H1 (cell line): ENCODE measurements around the gene MARS1. TPM values are rescaled to one million over a fixed set of nuclear protein-coding genes. Genes with fewer than 3 reads are reported as not detected.

Source experiments
- CTCF ChIA-PET: fragments of 300-600 bp; sonication (Branson Sonifier 250); formaldehyde crosslinking; loops from one replicate; lab custom pipeline; 2021; ENCODE audit not compliant: partially characterized antibody; lab: Charles Lee
- POLR2A ChIA-PET: fragments of 300-600 bp; sonication (Branson Sonifier 250); formaldehyde crosslinking; loops from one replicate; lab custom pipeline; 2021; ENCODE audit warnings: inconsistent platforms; ENCODE audit not compliant: partially characterized antibody; lab: Charles Lee
- DNase-seq, 2 experiments: peaks; one replicate each; pipeline versions ENCODE4 v3.0.0 to v3.0.0-alpha.2; 2010 to 2022; ENCODE audit warnings: low spot score in 2 of 2, low read depth in 1 of 2, mixed read lengths in 1 of 2
- FAIRE-seq: peaks from 2 replicates; lab custom pipeline; 2011; peaks lifted over from hg19 to GRCh38; lab: Jason Lieb, UNC
- H2AFZ ChIP-seq: 2 replicates; pipeline ENCODE4 v1.8.1; 2012; ENCODE audit warnings: low read length, inconsistent platforms
- H2AK5ac ChIP-seq: 2 replicates; pipeline ENCODE4 v1.6.1; 2013; ENCODE audit warnings: low read depth, low read length
- H2BK120ac ChIP-seq: replicated peaks from 2 replicates; pipeline ENCODE3; 2013; ENCODE audit warnings: low read depth, low read length, inconsistent platforms
- H2BK12ac ChIP-seq: 2 replicates; pipeline ENCODE4 v1.6.1; 2013; ENCODE audit warnings: low read depth, low read length
- H2BK15ac ChIP-seq: 2 replicates; pipeline ENCODE4 v1.6.1; 2013; ENCODE audit warnings: low read length
- H2BK20ac ChIP-seq: 2 replicates; pipeline ENCODE4 v1.6.1; 2013; ENCODE audit warnings: low read length
- H2BK5ac ChIP-seq: 2 replicates; pipeline ENCODE4 v1.6.1; 2013; ENCODE audit warnings: low read depth, low read length
- H3K14ac ChIP-seq: 2 replicates; pipeline ENCODE4 v1.6.1; 2013; ENCODE audit warnings: inconsistent platforms; ENCODE audit not compliant: insufficient read length
- H3K18ac ChIP-seq: 2 replicates; pipeline ENCODE4 v1.6.1; 2013; ENCODE audit warnings: low read length; ENCODE audit errors: extremely low read depth
- H3K23ac ChIP-seq: 2 replicates; pipeline ENCODE4 v1.6.1; 2013; ENCODE audit warnings: inconsistent platforms; ENCODE audit not compliant: insufficient read length
- H3K23me2 ChIP-seq: 2 replicates; pipeline ENCODE4 v1.6.1; 2013; ENCODE audit warnings: low read depth, low read length
- H3K27ac ChIP-seq: 2 replicates; pipeline ENCODE4 v1.6.1; 2011; ENCODE audit warnings: low read depth, low read length, inconsistent platforms
- H3K27me3 ChIP-seq, 4 experiments: replicated peaks in 1 of 4; 1 replicate in 1 of 4; 2 replicates in 3 of 4; pipeline versions ENCODE4 v1.6.1 to v1.8.1; 2011 to 2013; ENCODE audit warnings: low read length in 3 of 4, mild to moderate bottlenecking in 3 of 4, inconsistent platforms in 2 of 4, mixed read lengths in 2 of 4, moderate library complexity in 1 of 4; ENCODE audit not compliant: control insufficient read depth in 3 of 4, insufficient read depth in 3 of 4; ENCODE audit errors: extremely low read depth in 1 of 4
- H3K36me3 ChIP-seq, 4 experiments: 2 replicates each; pipeline versions ENCODE4 v1.6.1 to v1.8.1; 2011 to 2013; ENCODE audit warnings: mild to moderate bottlenecking in 4 of 4, low read length in 3 of 4, moderate library complexity in 2 of 4, control low read depth in 1 of 4, inconsistent platforms in 1 of 4; ENCODE audit not compliant: insufficient read depth in 4 of 4, control insufficient read depth in 2 of 4
- H3K4ac ChIP-seq: replicated peaks from 2 replicates; pipeline ENCODE3; 2013; ENCODE audit warnings: low read length, low read depth, mixed read lengths, inconsistent platforms; ENCODE audit not compliant: insufficient read length
- H3K4me1 ChIP-seq, 4 experiments: replicated peaks in 1 of 4; 1 replicate in 1 of 4; 2 replicates in 3 of 4; pipeline versions ENCODE4 v1.6.1 to v1.8.1; 2011 to 2013; ENCODE audit warnings: low read length in 3 of 4, inconsistent platforms in 2 of 4, mixed read lengths in 1 of 4; ENCODE audit not compliant: insufficient read depth in 4 of 4, control insufficient read depth in 3 of 4
- H3K4me2 ChIP-seq, 2 experiments: 2 replicates each; pipeline versions ENCODE4 v1.6.1 to v1.8.1; 2011 to 2013; ENCODE audit warnings: low read depth in 2 of 2, low read length in 2 of 2, control low read depth in 1 of 2, inconsistent platforms in 1 of 2, mild to moderate bottlenecking in 1 of 2; ENCODE audit not compliant: insufficient read depth in 1 of 2
- H3K4me3 ChIP-seq, 4 experiments: fragments of 200-600, 300-600 bp in 1 of 4; sonication (generic), shearing (Covaris generic), sonication (Bioruptor Twin) in 1 of 4; 2 replicates each; pipeline versions ENCODE4 v1.5.1 to v1.8.1; 2011 to 2016; ENCODE audit warnings: low read length in 4 of 4, low read depth in 3 of 4, control low read depth in 2 of 4, inconsistent platforms in 2 of 4, mild to moderate bottlenecking in 2 of 4, mixed read lengths in 1 of 4, moderate library complexity in 1 of 4; ENCODE audit not compliant: insufficient read depth in 2 of 4; ENCODE audit errors: extremely low read depth in 1 of 4
- H3K56ac ChIP-seq: replicated peaks from 2 replicates; pipeline ENCODE3; 2013; ENCODE audit warnings: low read depth, mild to moderate bottlenecking, mixed read lengths, low read length, inconsistent platforms; ENCODE audit not compliant: insufficient read length
- H3K79me1 ChIP-seq: 2 replicates; pipeline ENCODE4 v1.6.1; 2013; ENCODE audit warnings: low read depth, low read length, control low read depth
- H3K79me2 ChIP-seq, 2 experiments: 2 replicates each; pipeline versions ENCODE4 v1.6.1 to v1.8.1; 2012 to 2013; ENCODE audit warnings: low read length in 2 of 2, mild to moderate bottlenecking in 2 of 2, inconsistent platforms in 1 of 2; ENCODE audit not compliant: insufficient read depth in 2 of 2, control insufficient read depth in 1 of 2
- H3K9ac ChIP-seq, 4 experiments: replicated peaks in 1 of 4; 1 replicate in 1 of 4; 2 replicates in 3 of 4; pipeline versions ENCODE4 v1.6.1 to v1.8.1; 2011 to 2013; ENCODE audit warnings: low read depth in 3 of 4, low read length in 3 of 4, control low read depth in 2 of 4, mild to moderate bottlenecking in 2 of 4, moderate library complexity in 2 of 4, inconsistent platforms in 1 of 4; ENCODE audit errors: extremely low read depth in 1 of 4
- H3K9me3 ChIP-seq, 2 experiments: 2 replicates each; pipeline versions ENCODE4 v1.6.1 to v1.8.1; 2012 to 2013; ENCODE audit warnings: mild to moderate bottlenecking in 2 of 2, moderate library complexity in 2 of 2, control low read depth in 1 of 2, inconsistent platforms in 1 of 2, low read depth in 1 of 2, low read length in 1 of 2, mixed read lengths in 1 of 2; ENCODE audit not compliant: insufficient read depth in 2 of 2
- H4K20me1 ChIP-seq, 2 experiments: replicated peaks in 1 of 2; 2 replicates each; pipeline versions ENCODE3 to v1.8.1; 2011 to 2013; ENCODE audit warnings: inconsistent platforms in 2 of 2, low read length in 2 of 2, mild to moderate bottlenecking in 1 of 2; ENCODE audit not compliant: insufficient read depth in 2 of 2, control insufficient read depth in 1 of 2
- H4K5ac ChIP-seq: 2 replicates; pipeline ENCODE4 v1.6.1; 2013; ENCODE audit warnings: low read length, low read depth, mixed read lengths, inconsistent platforms; ENCODE audit not compliant: insufficient read length
- H4K8ac ChIP-seq: 2 replicates; pipeline ENCODE4 v1.8.0; 2013; ENCODE audit warnings: mild to moderate bottlenecking, moderate library complexity, low read length, inconsistent platforms; ENCODE audit not compliant: insufficient read depth; ENCODE audit errors: extremely low read depth
- H4K91ac ChIP-seq: replicated peaks from 2 replicates; pipeline ENCODE3; 2013; ENCODE audit warnings: low read length, mixed read lengths, inconsistent platforms; ENCODE audit not compliant: insufficient read length
- ASH2L ChIP-seq: fragments of 200-600, 300-600 bp; sonication (generic); IDR thresholded peaks from one replicate; pipeline ENCODE4 v1.7.1; 2017; ENCODE audit warnings: low read length
- ATF3 ChIP-seq: IDR thresholded peaks from 2 replicates; pipeline ENCODE4 v1.6.1; 2011; ENCODE audit warnings: low read depth, mild to moderate bottlenecking, low read length; ENCODE audit not compliant: insufficient read depth
- CTBP2 ChIP-seq: IDR thresholded peaks from 2 replicates; pipeline ENCODE4 v1.7.0; 2011; ENCODE audit warnings: borderline replicate concordance, mild to moderate bottlenecking, moderate library complexity, mixed read lengths, low read length; ENCODE audit not compliant: insufficient read depth, insufficient read length
- EZH2 ChIP-seq: fragments of 200-600 bp; sonication (generic); IDR thresholded peaks from 2 replicates; pipeline ENCODE4 v1.7.1; 2012; ENCODE audit warnings: low read depth, mild to moderate bottlenecking, moderate library complexity, low read length, inconsistent platforms; ENCODE audit not compliant: severe bottlenecking
- JUN ChIP-seq: IDR thresholded peaks from 2 replicates; pipeline ENCODE4 v1.6.1; 2011; ENCODE audit warnings: low read depth, mild to moderate bottlenecking, improper control_type of control experiment, low read length
- KDM1A ChIP-seq: fragments of 200-600, 300-600 bp; sonication (generic); IDR thresholded peaks from 2 replicates; pipeline ENCODE4 v1.7.1; 2016; ENCODE audit warnings: mild to moderate bottlenecking, low read length, borderline replicate concordance
- POLR2AphosphoS5 ChIP-seq: IDR thresholded peaks from 2 replicates; pipeline ENCODE4 v1.6.1; 2011; ENCODE audit warnings: low read depth, low read length
- RFX5 ChIP-seq: IDR thresholded peaks from 2 replicates; pipeline ENCODE4 v1.6.1; 2011; ENCODE audit warnings: low read depth, low read length, improper control_type of control experiment, borderline replicate concordance
- SAP30 ChIP-seq: fragments of 300-600 bp; sonication (generic); IDR thresholded peaks from 2 replicates; pipeline ENCODE4 v1.7.1; 2012; ENCODE audit warnings: low read length, moderate library complexity, mild to moderate bottlenecking, inconsistent platforms; ENCODE audit not compliant: insufficient read depth, insufficient replicate concordance
- TAF7 ChIP-seq: optimal IDR thresholded peaks from 2 replicates; pipeline ENCODE3; 2011; ENCODE audit warnings: low read depth, mild to moderate bottlenecking, inconsistent platforms, low read length, moderate library complexity, borderline replicate concordance
- USF2 ChIP-seq: IDR thresholded peaks from 2 replicates; pipeline ENCODE4 v1.6.1; 2011; ENCODE audit warnings: low read length, improper control_type of control experiment
- WGBS, 2 experiments: shearing (Covaris generic) in 1 of 2; methylation state at CpG; one replicate each; pipeline versions ENCODE4 v1.1.6 to v1.1.7; 2013 to 2015; ENCODE audit warnings: low lambda C conversion rate in 2 of 2, mixed read lengths in 2 of 2, inconsistent platforms in 1 of 2, low coverage in 1 of 2, missing lambda C conversion rate in 1 of 2; ENCODE audit not compliant: insufficient replicate concordance in 2 of 2, insufficient coverage in 1 of 2, insufficient read length in 1 of 2; ENCODE audit errors: extremely low coverage in 1 of 2, missing lambda C conversion rate in 1 of 2; 5-methylcytosine and 5-hydroxymethylcytosine counted together
- polyA plus RNA-seq, 7 experiments: library from polyadenylated mRNA; depleted of rRNA in 3 of 7; stranded (reverse) in 5 of 7; unstranded in 2 of 7; fragments of >200 nt in 5 of 7; fragments of 200-250 nt in 2 of 7; gene quantifications; 1 replicate in 5 of 7; 2 replicates in 1 of 7; 4 replicates in 1 of 7; pipeline versions ENCODE4 v1.2.1 to v1.2.3, GENCODE V29; 2011 to 2013; ENCODE audit warnings: missing spikeins in 2 of 7, mixed read lengths in 2 of 7
- total RNA-seq: library from RNA; stranded (reverse); fragmentation: NEBNext Ultra II Directional; extraction: Animal tissue kit (Norgen Biotek cat#: 25700); gene quantifications from 2 replicates; pipeline ENCODE4 v1.2.1, GENCODE V29; 2021

The MARS1 gene
- total and polyA plus RNA-seq, 2 of the 8 experiments (the other 6 are each of a cell fraction or from before 2014, with no cell fraction given) = 194 to 407 TPM

- peak overlapping the region in 1 of 2 experiments; percentile 88; a peak in 2 of 4 replicates for H3K4me2 ChIP-seq
- H3K23ac ChIP-seq = no peak overlapping the region
- peaks cover 0 to 4% of the 10 kb centered on the region in 2 experiments for H4K20me1 ChIP-seq
- H4K5ac ChIP-seq = no peak overlapping the region
- H3K23me2 ChIP-seq = peaks cover 8% of the 10 kb centered on the region; the same call in 1 of the 2 replicates
- no peak overlapping the region for H3K56ac ChIP-seq
- no peak overlapping the region for H2BK20ac ChIP-seq
- H2BK5ac ChIP-seq = no peak overlapping the region
- no peak overlapping the region for H4K8ac ChIP-seq
- H2BK15ac ChIP-seq = no peak overlapping the region
- H2AFZ ChIP-seq = no peak overlapping the region
- no peak overlapping the region for H3K4ac ChIP-seq
- ChIA-PET CTCF (interaction anchor here (0.6 to 25.1 kb wide), 12 partner anchors 12 to 265 kb away, joined by 3 to 441 read pairs (median 3); partner anchors contain the start of genes GLI1, INHBE, MARS1 and STAC3), POLR2A (interaction anchor here (0.8 to 1.8 kb wide), 4 partner anchors 52 to 243 kb away, joined by 3 to 4 read pairs (median 4); no protein-coding TSS in a partner anchor)
- H3K9ac ChIP-seq = no peak overlapping the region
- WGBS, 2 experiments = 86% methylated on average over 8 of the region's 8 CpGs; no CpG with 5 or more reads in 1 of the 2 experiments
- FAIRE-seq = no peak
- H3K18ac ChIP-seq = no peak overlapping the region
- no peaks in the 10 kb centered on the region for H3K79me1 ChIP-seq
- H3K14ac ChIP-seq = no peak overlapping the region
- H3K27ac ChIP-seq = no peak overlapping the region
- H3K36me3 ChIP-seq = peaks cover 0 to 2% (median under 1%) of the 10 kb centered on the region in 4 experiments; a peak in 3 of 8 replicates
- no peak overlapping the region for H3K4me3 ChIP-seq
- DNase-seq = no peak
- H2BK120ac ChIP-seq = no peak overlapping the region
- no peaks in the 10 kb centered on the region for H3K79me2 ChIP-seq
- H3K27me3 ChIP-seq = peaks cover 20 to 49% (median 42%) of the 10 kb centered on the region in 4 experiments
- no peak overlapping the region for H2BK12ac ChIP-seq
- H4K91ac ChIP-seq = no peak overlapping the region
- no peaks in the 10 kb centered on the region for H3K9me3 ChIP-seq
- no peak overlapping the region for H2AK5ac ChIP-seq
- peaks cover 0 to 25% (median 11%) of the 10 kb centered on the region in 4 experiments; a peak in 6 of 7 replicates for H3K4me1 ChIP-seq
- TF ChIP-seq ASH2L = no peak
- no peak for TF ChIP-seq CTBP2
- no peak for TF ChIP-seq KDM1A
- no peak for TF ChIP-seq RFX5
- no peak for TF ChIP-seq USF2
- TF ChIP-seq EZH2 = no peak
- no peak for TF ChIP-seq JUN
- TF ChIP-seq TAF7 = no peak
- TF ChIP-seq ATF3 = no peak
- no peak for TF ChIP-seq SAP30
- TF ChIP-seq POLR2AphosphoS5 = no peak
Observed at GRCh38 chr12:57474430-57474829, 13.4 kb upstream of the MARS1 start.
